Mononuclear cell (primary cell): ENCODE data around the gene HSP90AB1. TPM values are rescaled to one million over a fixed set of nuclear protein-coding genes. Genes with fewer than 3 reads are reported as not detected.

Experiments
- H3K27me3 ChIP-seq: 2 replicates; pipeline ENCODE4 v1.6.0; 2011; ENCODE audit warnings: low read length, control low read depth; ENCODE audit not compliant: insufficient read depth
- H3K4me1 ChIP-seq: 2 replicates; pipeline ENCODE4 v1.5.1; 2011; ENCODE audit warnings: mild to moderate bottlenecking, low read length, control low read depth; ENCODE audit not compliant: insufficient read depth
- H3K4me3 ChIP-seq: 2 replicates; pipeline ENCODE4 v1.5.1; 2011; ENCODE audit warnings: mild to moderate bottlenecking, low read length, moderate library complexity
- H3K9me3 ChIP-seq: 2 replicates; pipeline ENCODE4 v1.5.1; 2011; ENCODE audit warnings: low read depth, mild to moderate bottlenecking, control low read depth, low read length
- total RNA-seq: library from RNA; depleted of rRNA; stranded (reverse); fragments of >200 nt; gene quantifications from one replicate; pipeline ENCODE4 v1.2.3, GENCODE V29; 2012

HSP90AB1 gene
- total RNA-seq, 1 donor = 442 TPM

DNA sequence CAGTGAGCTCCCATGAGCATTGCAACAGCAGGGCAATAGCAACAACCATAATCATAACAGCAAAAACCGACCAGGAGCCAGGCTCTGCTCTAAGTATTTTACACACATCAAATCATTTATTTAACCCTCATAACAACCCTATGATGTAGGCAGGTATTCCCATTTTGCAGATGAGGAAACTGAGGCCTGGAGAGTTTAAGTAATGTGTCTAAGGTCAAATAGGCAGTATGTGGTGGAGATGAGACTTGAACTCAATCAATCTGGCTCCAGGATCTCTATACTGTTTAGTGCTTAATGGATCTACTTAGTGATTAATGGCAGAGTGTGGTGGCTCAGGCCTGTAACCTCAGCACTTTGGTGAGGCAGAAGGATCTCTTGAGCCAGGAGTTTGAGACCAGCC is 26.7 kb downstream of the HSP90AB1 start:
- no peaks in the 10 kb centered on the region for H3K4me1 ChIP-seq
- no peak overlapping the region for H3K4me3 ChIP-seq
- H3K27me3 ChIP-seq = peaks cover 69% of the 10 kb centered on the region
- H3K9me3 ChIP-seq = no peaks in the 10 kb centered on the region

- H3K4me1 ChIP-seq = no peaks in the 10 kb centered on the region
- no peaks in the 10 kb centered on the region for H3K9me3 ChIP-seq
- no peak overlapping the region for H3K4me3 ChIP-seq
- H3K27me3 ChIP-seq = peaks cover 56% of the 10 kb centered on the region
These were observed 28.4 kb downstream of the HSP90AB1 start for GRCh38 chr6:44275271-44275748.

GRCh38 chr6:44275749-44276648 is 29.1 kb downstream of the HSP90AB1 start:
- Histone ChIP-seq H3K27me3 (peaks cover 56% of the 10 kb centered on the region), H3K4me3 (no peak overlapping the region), H3K9me3 (no peaks in the 10 kb centered on the region), H3K4me1 (no peaks in the 10 kb centered on the region)

GRCh38 chr6:44276667-44277640 is 30.1 kb downstream of the HSP90AB1 start:
- H3K27me3 ChIP-seq = peaks cover 46% of the 10 kb centered on the region
- H3K4me1 ChIP-seq = no peaks in the 10 kb centered on the region
- H3K4me3 ChIP-seq = no peak overlapping the region
- H3K9me3 ChIP-seq = no peaks in the 10 kb centered on the region

DNA sequence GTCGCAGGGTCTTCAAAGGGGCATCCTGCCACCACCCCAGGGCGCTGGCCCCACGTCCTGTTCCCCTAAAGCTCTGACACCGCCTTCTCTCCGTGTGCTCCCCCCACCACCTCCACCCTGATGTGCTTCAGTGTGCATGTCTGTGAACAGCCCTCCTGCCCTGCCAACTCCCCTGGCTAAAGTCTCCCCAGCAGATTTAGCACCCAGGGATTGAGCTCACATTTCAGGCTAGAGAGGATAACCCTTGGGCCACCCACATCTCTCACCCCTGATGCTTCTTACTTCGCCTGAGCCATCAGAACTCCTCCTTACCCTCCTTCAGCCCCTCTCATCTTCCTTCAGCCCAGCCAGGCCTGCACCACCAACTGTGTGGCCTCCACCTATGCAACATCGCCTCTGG is 30.9 kb downstream of the HSP90AB1 start:
- Histone ChIP-seq H3K4me3 (no peak overlapping the region), H3K27me3 (peaks cover 38% of the 10 kb centered on the region), H3K9me3 (no peaks in the 10 kb centered on the region), H3K4me1 (no peaks in the 10 kb centered on the region)

DNA sequence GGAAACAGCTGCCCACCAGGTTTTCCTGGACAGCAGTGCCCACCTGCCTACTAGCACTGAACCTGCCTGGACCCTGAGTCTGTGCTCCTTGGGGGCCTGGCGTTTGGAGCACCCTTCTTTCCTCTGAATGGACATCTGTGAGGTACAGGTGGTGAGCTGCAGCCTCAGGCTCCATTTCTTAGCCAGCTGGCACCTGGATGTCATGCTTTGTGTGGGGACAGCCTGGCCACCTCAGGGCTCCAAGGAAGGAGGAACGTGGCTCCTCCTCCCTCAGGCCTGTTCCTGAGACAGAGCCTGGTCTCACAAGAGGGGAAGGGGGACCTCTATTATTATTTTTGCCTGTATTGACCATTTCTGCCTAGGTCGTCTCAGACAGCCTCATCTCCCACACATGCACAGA is 31.4 kb downstream of the HSP90AB1 start:
- Histone ChIP-seq H3K9me3 (no peaks in the 10 kb centered on the region), H3K4me3 (no peak overlapping the region), H3K4me1 (no peaks in the 10 kb centered on the region), H3K27me3 (peaks cover 33% of the 10 kb centered on the region)

- Histone ChIP-seq H3K9me3 (no peaks in the 10 kb centered on the region), H3K27me3 (peaks cover 26% of the 10 kb centered on the region), H3K4me1 (peaks cover 2% of the 10 kb centered on the region), H3K4me3 (no peak overlapping the region)
These were observed 32.1 kb downstream of the HSP90AB1 start for GRCh38 chr6:44278774-44279697.

DNA sequence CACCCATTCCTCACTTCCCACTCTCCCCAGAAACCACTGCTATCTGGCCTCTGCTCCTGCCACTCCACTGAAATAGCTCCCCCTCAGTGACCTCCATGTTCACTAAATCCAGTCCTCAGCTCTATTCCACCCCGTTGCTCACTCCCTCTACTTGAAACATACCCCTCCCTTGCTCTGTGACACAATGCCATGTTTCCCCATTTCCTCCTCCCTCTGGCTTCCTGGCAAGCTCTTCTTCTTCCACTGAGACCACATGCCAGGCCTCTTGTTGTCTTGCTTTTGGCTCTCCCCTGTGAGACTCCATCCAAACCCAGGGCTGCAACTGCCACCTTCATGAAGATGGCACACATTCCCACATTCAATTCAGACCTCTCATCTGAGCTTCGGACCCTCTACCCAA is 37.2 kb downstream of the HSP90AB1 start:
- Histone ChIP-seq H3K4me3 (no peak overlapping the region), H3K9me3 (no peaks in the 10 kb centered on the region), H3K4me1 (peaks cover 9% of the 10 kb centered on the region), H3K27me3 (peaks cover 5% of the 10 kb centered on the region)

DNA sequence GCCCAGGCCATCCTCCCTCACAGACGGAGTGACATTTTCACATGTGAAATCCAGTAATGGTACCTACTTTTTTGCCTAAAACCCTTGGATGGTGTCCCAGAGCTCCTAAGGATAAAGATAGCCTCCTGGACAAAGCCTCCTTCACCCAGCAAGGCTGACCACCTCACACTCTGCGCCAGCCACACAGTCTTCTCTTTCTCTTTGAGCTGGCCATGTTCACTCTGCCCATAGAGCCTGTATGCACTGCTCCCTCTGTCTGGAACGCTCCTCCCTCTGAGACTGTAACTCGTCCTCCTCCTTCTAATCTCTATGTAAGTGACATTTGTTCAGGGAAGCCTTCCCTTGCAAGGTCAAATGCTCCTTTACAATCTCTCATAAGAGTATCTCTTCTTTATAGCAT is 38.0 kb downstream of the HSP90AB1 start:
- peaks cover 9% of the 10 kb centered on the region for H3K4me1 ChIP-seq
- no peak overlapping the region for H3K4me3 ChIP-seq
- H3K9me3 ChIP-seq = no peaks in the 10 kb centered on the region
- peaks cover 10% of the 10 kb centered on the region for H3K27me3 ChIP-seq

- Histone ChIP-seq H3K4me3 (no peak overlapping the region), H3K9me3 (no peaks in the 10 kb centered on the region), H3K27me3 (peaks cover 13% of the 10 kb centered on the region), H3K4me1 (peaks cover 9% of the 10 kb centered on the region)
These were observed 38.8 kb downstream of the HSP90AB1 start for GRCh38 chr6:44285552-44286284.

DNA sequence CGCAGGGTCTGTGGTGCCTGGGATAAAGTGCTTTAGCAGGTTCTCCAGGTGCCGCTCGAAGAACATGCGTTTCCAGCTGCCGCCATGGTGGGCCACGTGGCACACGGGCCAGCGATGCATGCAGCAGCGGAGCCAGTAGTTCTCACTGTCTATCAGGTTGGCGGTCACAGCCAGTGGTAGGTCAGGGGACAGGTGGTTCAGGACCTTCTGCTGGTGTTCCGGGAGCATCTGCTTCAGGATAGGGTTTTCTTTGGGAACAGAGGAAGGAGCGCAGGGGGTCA is 39.3 kb downstream of the HSP90AB1 start:
- no peaks in the 10 kb centered on the region for H3K9me3 ChIP-seq
- peaks cover 9% of the 10 kb centered on the region for H3K4me1 ChIP-seq
- H3K4me3 ChIP-seq = no peak overlapping the region
- peaks cover 16% of the 10 kb centered on the region for H3K27me3 ChIP-seq

DNA sequence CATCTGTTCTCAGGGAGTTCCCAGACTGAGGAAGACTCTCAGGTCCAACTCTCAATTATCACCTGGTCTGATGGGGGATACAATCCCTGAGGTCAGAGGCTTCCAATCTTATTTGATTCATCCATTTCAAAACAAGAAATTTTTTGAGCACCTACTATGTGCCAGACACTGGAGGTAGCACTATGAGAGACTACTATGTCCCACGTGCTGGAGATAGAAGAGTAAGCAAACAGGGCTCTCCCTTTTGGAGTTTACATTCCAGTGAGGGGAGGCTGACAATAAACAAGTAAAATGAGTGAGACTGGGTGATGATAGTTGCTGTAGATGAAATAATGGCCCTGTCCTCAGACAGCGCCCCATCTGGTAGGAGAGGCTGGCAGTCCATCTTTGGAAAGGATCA is 39.8 kb downstream of the HSP90AB1 start:
- Histone ChIP-seq H3K27me3 (peaks cover 20% of the 10 kb centered on the region), H3K4me3 (no peak overlapping the region)

DNA sequence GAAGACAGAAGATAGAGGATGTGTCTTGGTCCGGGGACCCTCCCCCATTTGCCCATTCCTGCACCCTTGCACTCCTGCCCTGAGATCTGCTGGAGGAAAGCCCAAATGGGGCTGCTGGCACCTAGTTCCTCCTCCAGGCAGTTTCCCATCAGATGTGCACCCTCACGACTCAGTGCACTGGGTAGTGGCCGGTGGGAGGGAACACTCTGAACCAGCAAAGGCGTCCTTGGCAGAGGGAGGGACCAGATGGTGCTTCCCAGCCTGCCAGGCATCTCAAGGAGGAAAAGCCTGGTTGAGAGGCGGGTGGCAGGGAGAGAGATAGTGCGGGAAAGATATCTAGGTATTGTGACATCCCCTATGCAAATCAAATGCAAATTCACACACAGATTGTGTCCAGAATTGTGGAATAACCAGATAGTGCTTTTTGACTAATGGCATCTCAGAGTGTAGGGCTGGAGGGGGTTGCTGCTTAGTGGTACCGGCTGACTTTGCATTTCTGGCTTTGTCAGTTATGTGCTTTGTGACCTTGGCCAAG is 42.9 kb downstream of the HSP90AB1 start:
- Histone ChIP-seq H3K4me1 (no peaks in the 10 kb centered on the region), H3K9me3 (no peaks in the 10 kb centered on the region), H3K27me3 (peaks cover 30% of the 10 kb centered on the region), H3K4me3 (no peak overlapping the region)

More for the DNA sequence above, 39.8 kb downstream of the HSP90AB1 start:
- Histone ChIP-seq H3K4me1 (peaks cover 9% of the 10 kb centered on the region), H3K9me3 (no peaks in the 10 kb centered on the region)

GRCh38 chr6:44291841-44292240 is 44.9 kb downstream of the HSP90AB1 start:
- peaks cover 51% of the 10 kb centered on the region for H3K27me3 ChIP-seq
- H3K9me3 ChIP-seq = no peaks in the 10 kb centered on the region
- peaks cover 3% of the 10 kb centered on the region for H3K4me1 ChIP-seq
- H3K4me3 ChIP-seq = no peak overlapping the region
